Measurements from ENCODE around the gene IMPACT.

DNA sequence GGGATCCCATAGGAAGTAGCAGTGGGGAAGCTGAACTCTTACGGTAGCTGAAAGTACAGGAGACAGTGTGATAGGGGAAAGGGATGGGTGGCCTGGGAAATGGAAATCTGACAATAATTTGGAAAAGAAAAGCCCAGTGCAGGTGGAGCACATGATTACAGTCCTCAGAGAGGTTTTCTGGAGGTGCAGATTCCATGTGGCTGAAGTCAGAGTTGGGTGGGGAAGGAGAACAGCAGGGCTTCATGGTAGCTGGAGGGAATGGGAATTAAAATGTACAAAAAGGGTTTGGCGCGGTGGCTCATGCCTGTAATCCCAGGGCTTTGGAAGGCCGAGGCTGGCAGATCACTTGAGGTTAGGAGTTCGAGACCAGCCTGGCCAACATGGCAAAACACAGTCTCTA is 46.1 kb downstream of the IMPACT start:
- TF ChIP-seq MAFK (IDR thresholded peaks at IDR 0.05; ENCODE audit: low read depth, low read length) (no peak), POLR2A (IDR thresholded peaks at IDR 0.05; ENCODE audit: control extremely low read depth in 1 of 2, low read depth in 2 of 2, low read length in 2 of 2) (no peak)
- TF ChIP-seq, protein P1, sequence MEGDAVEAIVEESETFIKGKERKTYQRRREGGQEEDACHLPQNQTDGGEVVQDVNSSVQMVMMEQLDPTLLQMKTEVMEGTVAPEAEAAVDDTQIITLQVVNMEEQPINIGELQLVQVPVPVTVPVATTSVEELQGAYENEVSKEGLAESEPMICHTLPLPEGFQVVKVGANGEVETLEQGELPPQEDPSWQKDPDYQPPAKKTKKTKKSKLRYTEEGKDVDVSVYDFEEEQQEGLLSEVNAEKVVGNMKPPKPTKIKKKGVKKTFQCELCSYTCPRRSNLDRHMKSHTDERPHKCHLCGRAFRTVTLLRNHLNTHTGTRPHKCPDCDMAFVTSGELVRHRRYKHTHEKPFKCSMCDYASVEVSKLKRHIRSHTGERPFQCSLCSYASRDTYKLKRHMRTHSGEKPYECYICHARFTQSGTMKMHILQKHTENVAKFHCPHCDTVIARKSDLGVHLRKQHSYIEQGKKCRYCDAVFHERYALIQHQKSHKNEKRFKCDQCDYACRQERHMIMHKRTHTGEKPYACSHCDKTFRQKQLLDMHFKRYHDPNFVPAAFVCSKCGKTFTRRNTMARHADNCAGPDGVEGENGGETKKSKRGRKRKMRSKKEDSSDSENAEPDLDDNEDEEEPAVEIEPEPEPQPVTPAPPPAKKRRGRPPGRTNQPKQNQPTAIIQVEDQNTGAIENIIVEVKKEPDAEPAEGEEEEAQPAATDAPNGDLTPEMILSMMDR (IDR thresholded peaks at IDR 0.05; ENCODE audit: control extremely low read depth in 1 of 3, insufficient read depth in 1 of 3, low read depth in 1 of 3, low read length in 3 of 3): no peak

Measured in H1 (cell line).